Liver (tissue), 9 donors: Measurements from ENCODE around the gene TST. TPM values are rescaled to one million over a fixed set of nuclear protein-coding genes. Genes with fewer than 3 reads are reported as not detected.

ENCODE experiments used
- DNase-seq: peaks from one replicate; pipeline ENCODE4 v3.0.0-alpha.2; 2017; ENCODE audit warnings: low spot score
- H3K27ac ChIP-seq, 2 donors: one replicate each; pipeline ENCODE4 v1.7.0; 2013; ENCODE audit warnings: inconsistent platforms in 2 of 2, low read length in 2 of 2, control low read depth in 1 of 2, low read depth in 1 of 2, mild to moderate bottlenecking in 1 of 2
- H3K27me3 ChIP-seq, 4 donors: one replicate each; pipeline versions ENCODE4 v1.6.1 to v1.7.0; 2013; ENCODE audit warnings: low read length in 3 of 4, inconsistent platforms in 1 of 4, mild to moderate bottlenecking in 1 of 4, moderate library complexity in 1 of 4; ENCODE audit not compliant: control insufficient read depth in 4 of 4, insufficient read depth in 4 of 4
- H3K36me3 ChIP-seq, 4 donors: one replicate each; pipeline versions ENCODE4 v1.6.1 to v1.7.0; 2013; ENCODE audit warnings: low read length in 3 of 4, mild to moderate bottlenecking in 3 of 4, low read depth in 1 of 4, moderate library complexity in 1 of 4; ENCODE audit not compliant: control insufficient read depth in 4 of 4, insufficient read depth in 3 of 4
- H3K4me1 ChIP-seq, 4 donors: one replicate each; pipeline versions ENCODE4 v1.6.1 to v1.7.0; 2013; ENCODE audit warnings: low read length in 3 of 4, mild to moderate bottlenecking in 3 of 4, moderate library complexity in 1 of 4; ENCODE audit not compliant: control insufficient read depth in 4 of 4, insufficient read depth in 4 of 4
- H3K4me3 ChIP-seq, 3 donors: one replicate each; pipeline versions ENCODE4 v1.6.1 to v1.7.0; 2013; ENCODE audit warnings: low read length in 3 of 3, control low read depth in 1 of 3, low read depth in 1 of 3, mild to moderate bottlenecking in 1 of 3
- H3K9ac ChIP-seq, 2 donors: one replicate each; pipeline ENCODE4 v1.7.0; 2013; ENCODE audit warnings: low read length in 2 of 2, mild to moderate bottlenecking in 2 of 2, moderate library complexity in 2 of 2, control low read depth in 1 of 2, low read depth in 1 of 2
- H3K9me3 ChIP-seq, 4 donors: one replicate each; pipeline versions ENCODE4 v1.6.1 to v1.7.0; 2013; ENCODE audit warnings: low read length in 3 of 4; ENCODE audit not compliant: control insufficient read depth in 4 of 4
- EGR1 ChIP-seq, 2 donors: IDR thresholded peaks; 2 replicates each; pipeline ENCODE4 v1.6.1; 2016 to 2018; ENCODE audit warnings: antibody characterized with exemption in 2 of 2, low read depth in 2 of 2
- FOXA1 ChIP-seq: IDR thresholded peaks from 2 replicates; pipeline ENCODE4 v1.6.1; 2016; ENCODE audit warnings: antibody characterized with exemption
- FOXA2 ChIP-seq: IDR thresholded peaks from 2 replicates; pipeline ENCODE4 v1.6.1; 2016; ENCODE audit warnings: antibody characterized with exemption
- GABPA ChIP-seq, 2 donors: IDR thresholded peaks in 1 of 2; conservative IDR thresholded peaks in 1 of 2; 2 replicates each; pipeline ENCODE4 v1.6.1; 2016; ENCODE audit warnings: antibody characterized with exemption in 2 of 2, mild to moderate bottlenecking in 1 of 2, moderate library complexity in 1 of 2
- HNF4A ChIP-seq, 2 donors: conservative IDR thresholded peaks; 2 replicates each; pipeline ENCODE4 v1.6.1; 2016; ENCODE audit warnings: antibody characterized with exemption in 2 of 2, mild to moderate bottlenecking in 2 of 2
- HNF4G ChIP-seq: IDR thresholded peaks from 2 replicates; pipeline ENCODE4 v1.6.1; 2016; ENCODE audit warnings: antibody characterized with exemption
- JUND ChIP-seq, 2 donors: IDR thresholded peaks; 2 replicates each; pipeline ENCODE4 v1.6.1; 2016; ENCODE audit warnings: antibody characterized with exemption in 2 of 2
- NR2F2 ChIP-seq: IDR thresholded peaks from 2 replicates; pipeline ENCODE4 v1.6.1; 2016; ENCODE audit warnings: antibody characterized with exemption
- RAD21 ChIP-seq, 2 donors: IDR thresholded peaks; 2 replicates each; pipeline ENCODE4 v1.6.1; 2016; ENCODE audit warnings: antibody characterized with exemption in 2 of 2, mild to moderate bottlenecking in 2 of 2
- RXRA ChIP-seq, 2 donors: IDR thresholded peaks; 2 replicates each; pipeline ENCODE4 v1.6.1; 2017 to 2018; ENCODE audit warnings: antibody characterized with exemption in 2 of 2, mild to moderate bottlenecking in 1 of 2
- SP1 ChIP-seq: IDR thresholded peaks from 2 replicates; pipeline ENCODE4 v1.6.1; 2018; ENCODE audit warnings: antibody characterized with exemption, mild to moderate bottlenecking
- TAF1 ChIP-seq: conservative IDR thresholded peaks from 2 replicates; pipeline ENCODE4 v1.6.1; 2016; ENCODE audit warnings: antibody characterized with exemption, mild to moderate bottlenecking
- YY1 ChIP-seq: IDR thresholded peaks from 2 replicates; pipeline ENCODE4 v1.6.1; 2016; ENCODE audit warnings: antibody characterized with exemption, mild to moderate bottlenecking
- WGBS: extraction: QIAGEN DNeasy Blood & Tissue Kit; methylation state at CpG from one replicate; pipeline ENCODE4 v1.1.7; 2013; 5-methylcytosine and 5-hydroxymethylcytosine counted together
- polyA plus RNA-seq, 2 donors: library from polyadenylated mRNA; stranded (reverse) in 1 of 2; unstranded in 1 of 2; fragments of 200-250 nt in 1 of 2; fragments of >200 nt in 1 of 2; fragmentation: Nextera tagmentation in 1 of 2; extraction: Ambion mirVana in 1 of 2; gene quantifications; one replicate each; pipeline versions ENCODE4 v1.2.1 to v1.2.3, GENCODE V29; 2013 to 2015
- total RNA-seq, 2 donors: library from RNA; depleted of rRNA; stranded (reverse); fragments of >200 nt; gene quantifications; one replicate each; pipeline ENCODE4 v1.2.3, GENCODE V29; 2014
- TF ChIP-seq, protein P1 (sequence below): fragments of 150-350 bp; IDR thresholded peaks from 2 replicates; pipeline ENCODE4 v1.5.1; 2017; ENCODE audit warnings: improper control_type of control experiment, low read depth, low read length; ENCODE audit not compliant: missing input control
- TF ChIP-seq, protein P2 (sequence below): IDR thresholded peaks from 2 replicates; pipeline ENCODE4 v1.6.1; 2016; ENCODE audit warnings: antibody characterized with exemption
- TF ChIP-seq, protein P3 (sequence below): IDR thresholded peaks from 2 replicates; pipeline ENCODE4 v1.6.1; 2016; ENCODE audit warnings: antibody characterized with exemption
- TF ChIP-seq, protein P4 (sequence below): IDR thresholded peaks from 2 replicates; pipeline ENCODE4 v1.6.1; 2016; ENCODE audit warnings: antibody characterized with exemption, mild to moderate bottlenecking
- TF ChIP-seq, protein P5 (sequence below): IDR thresholded peaks from 2 replicates; pipeline ENCODE4 v1.6.1; 2016; ENCODE audit warnings: antibody characterized with exemption
- donor health status: healthy.
- donor health status: healthy.
- donor health status: healthy.
- donor health status: healthy.
- donor health status: healthy.

Gene TST
- total and polyA plus RNA-seq, 4 donors: 186 to 404 (median 292) TPM

DNA sequence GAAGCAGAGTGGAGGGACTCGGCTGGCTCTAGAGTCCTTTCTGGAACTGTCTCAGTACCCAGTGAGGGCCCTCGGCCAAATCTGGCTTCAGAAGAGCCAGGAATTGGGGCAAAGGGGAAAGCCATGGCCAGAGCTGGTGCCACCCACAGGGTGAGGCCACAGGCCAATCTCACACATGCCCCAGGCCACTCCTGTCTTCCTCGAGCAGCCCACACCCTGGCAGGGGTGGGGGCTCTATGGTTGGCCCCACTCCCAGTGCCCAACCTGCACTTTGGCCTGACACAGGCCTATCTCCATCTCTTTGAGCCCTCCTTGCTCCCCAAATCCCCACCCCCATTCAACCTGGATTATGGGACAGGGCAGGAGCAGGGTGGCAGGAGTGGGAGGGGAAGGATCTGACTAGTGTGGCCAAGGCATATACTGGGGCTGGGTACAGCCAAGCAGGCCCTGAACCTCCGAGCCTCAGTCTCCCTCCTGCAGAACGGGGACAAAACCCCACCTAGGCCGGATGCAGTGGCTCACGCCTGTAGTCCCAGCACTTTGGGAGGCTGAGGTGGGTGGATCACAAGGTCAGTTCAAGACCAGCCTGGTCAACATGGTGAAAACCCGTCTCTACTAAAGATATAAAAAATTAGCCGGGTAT, 6.9 kb downstream of the TST start:
- Histone ChIP-seq H3K36me3 (peaks cover 0 to 5% (median 0%) of the 10 kb centered on the region in 4 donors), H3K4me3 (no peak overlapping the region), H3K4me1 (peaks cover 26 to 71% (median 54%) of the 10 kb centered on the region in 4 donors), H3K9me3 (no peaks in the 10 kb centered on the region), H3K27me3 (no peaks in the 10 kb centered on the region), H3K27ac (peak overlapping the region; percentile 68 to 70), H3K9ac (no peak overlapping the region)
- TF ChIP-seq HNF4G (peak; percentile 70), FOXA1 (peak; percentile 3), NR2F2 (peak; percentile 39), GABPA (IDR thresholded peaks at IDR 0.05 in 1 of 2, conservative IDR thresholded peaks at IDR 0.05 in 1 of 2) (no peak), EGR1 (IDR thresholded peaks at IDR 0.05; ENCODE audit: low read depth in 2 of 2) (peak in 1 of 2 donors; percentile 32), RXRA (IDR thresholded peaks at IDR 0.05) (peak; percentile 91 to 97), TAF1 (no peak), RAD21 (IDR thresholded peaks at IDR 0.05) (peak in 1 of 2 donors; percentile 55), YY1 (peak; percentile 50), JUND (IDR thresholded peaks at IDR 0.05) (peak in 1 of 2 donors; percentile 60), SP1 (peak; percentile 92), HNF4A (conservative IDR thresholded peaks at IDR 0.05) (peak; percentile 87 to 93), FOXA2 (no peak)
- TF ChIP-seq, protein P1, sequence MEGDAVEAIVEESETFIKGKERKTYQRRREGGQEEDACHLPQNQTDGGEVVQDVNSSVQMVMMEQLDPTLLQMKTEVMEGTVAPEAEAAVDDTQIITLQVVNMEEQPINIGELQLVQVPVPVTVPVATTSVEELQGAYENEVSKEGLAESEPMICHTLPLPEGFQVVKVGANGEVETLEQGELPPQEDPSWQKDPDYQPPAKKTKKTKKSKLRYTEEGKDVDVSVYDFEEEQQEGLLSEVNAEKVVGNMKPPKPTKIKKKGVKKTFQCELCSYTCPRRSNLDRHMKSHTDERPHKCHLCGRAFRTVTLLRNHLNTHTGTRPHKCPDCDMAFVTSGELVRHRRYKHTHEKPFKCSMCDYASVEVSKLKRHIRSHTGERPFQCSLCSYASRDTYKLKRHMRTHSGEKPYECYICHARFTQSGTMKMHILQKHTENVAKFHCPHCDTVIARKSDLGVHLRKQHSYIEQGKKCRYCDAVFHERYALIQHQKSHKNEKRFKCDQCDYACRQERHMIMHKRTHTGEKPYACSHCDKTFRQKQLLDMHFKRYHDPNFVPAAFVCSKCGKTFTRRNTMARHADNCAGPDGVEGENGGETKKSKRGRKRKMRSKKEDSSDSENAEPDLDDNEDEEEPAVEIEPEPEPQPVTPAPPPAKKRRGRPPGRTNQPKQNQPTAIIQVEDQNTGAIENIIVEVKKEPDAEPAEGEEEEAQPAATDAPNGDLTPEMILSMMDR: no peak
- TF ChIP-seq, protein P2, sequence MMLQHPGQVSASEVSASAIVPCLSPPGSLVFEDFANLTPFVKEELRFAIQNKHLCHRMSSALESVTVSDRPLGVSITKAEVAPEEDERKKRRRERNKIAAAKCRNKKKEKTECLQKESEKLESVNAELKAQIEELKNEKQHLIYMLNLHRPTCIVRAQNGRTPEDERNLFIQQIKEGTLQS: no peak
- TF ChIP-seq, protein P3, sequence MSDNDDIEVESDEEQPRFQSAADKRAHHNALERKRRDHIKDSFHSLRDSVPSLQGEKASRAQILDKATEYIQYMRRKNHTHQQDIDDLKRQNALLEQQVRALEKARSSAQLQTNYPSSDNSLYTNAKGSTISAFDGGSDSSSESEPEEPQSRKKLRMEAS: peak; percentile 86
- TF ChIP-seq, protein P4, sequence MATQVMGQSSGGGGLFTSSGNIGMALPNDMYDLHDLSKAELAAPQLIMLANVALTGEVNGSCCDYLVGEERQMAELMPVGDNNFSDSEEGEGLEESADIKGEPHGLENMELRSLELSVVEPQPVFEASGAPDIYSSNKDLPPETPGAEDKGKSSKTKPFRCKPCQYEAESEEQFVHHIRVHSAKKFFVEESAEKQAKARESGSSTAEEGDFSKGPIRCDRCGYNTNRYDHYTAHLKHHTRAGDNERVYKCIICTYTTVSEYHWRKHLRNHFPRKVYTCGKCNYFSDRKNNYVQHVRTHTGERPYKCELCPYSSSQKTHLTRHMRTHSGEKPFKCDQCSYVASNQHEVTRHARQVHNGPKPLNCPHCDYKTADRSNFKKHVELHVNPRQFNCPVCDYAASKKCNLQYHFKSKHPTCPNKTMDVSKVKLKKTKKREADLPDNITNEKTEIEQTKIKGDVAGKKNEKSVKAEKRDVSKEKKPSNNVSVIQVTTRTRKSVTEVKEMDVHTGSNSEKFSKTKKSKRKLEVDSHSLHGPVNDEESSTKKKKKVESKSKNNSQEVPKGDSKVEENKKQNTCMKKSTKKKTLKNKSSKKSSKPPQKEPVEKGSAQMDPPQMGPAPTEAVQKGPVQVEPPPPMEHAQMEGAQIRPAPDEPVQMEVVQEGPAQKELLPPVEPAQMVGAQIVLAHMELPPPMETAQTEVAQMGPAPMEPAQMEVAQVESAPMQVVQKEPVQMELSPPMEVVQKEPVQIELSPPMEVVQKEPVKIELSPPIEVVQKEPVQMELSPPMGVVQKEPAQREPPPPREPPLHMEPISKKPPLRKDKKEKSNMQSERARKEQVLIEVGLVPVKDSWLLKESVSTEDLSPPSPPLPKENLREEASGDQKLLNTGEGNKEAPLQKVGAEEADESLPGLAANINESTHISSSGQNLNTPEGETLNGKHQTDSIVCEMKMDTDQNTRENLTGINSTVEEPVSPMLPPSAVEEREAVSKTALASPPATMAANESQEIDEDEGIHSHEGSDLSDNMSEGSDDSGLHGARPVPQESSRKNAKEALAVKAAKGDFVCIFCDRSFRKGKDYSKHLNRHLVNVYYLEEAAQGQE: no peak
- TF ChIP-seq, protein P5, sequence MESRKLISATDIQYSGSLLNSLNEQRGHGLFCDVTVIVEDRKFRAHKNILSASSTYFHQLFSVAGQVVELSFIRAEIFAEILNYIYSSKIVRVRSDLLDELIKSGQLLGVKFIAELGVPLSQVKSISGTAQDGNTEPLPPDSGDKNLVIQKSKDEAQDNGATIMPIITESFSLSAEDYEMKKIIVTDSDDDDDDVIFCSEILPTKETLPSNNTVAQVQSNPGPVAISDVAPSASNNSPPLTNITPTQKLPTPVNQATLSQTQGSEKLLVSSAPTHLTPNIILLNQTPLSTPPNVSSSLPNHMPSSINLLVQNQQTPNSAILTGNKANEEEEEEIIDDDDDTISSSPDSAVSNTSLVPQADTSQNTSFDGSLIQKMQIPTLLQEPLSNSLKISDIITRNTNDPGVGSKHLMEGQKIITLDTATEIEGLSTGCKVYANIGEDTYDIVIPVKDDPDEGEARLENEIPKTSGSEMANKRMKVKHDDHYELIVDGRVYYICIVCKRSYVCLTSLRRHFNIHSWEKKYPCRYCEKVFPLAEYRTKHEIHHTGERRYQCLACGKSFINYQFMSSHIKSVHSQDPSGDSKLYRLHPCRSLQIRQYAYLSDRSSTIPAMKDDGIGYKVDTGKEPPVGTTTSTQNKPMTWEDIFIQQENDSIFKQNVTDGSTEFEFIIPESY: no peak
- WGBS: 39% methylated on average over 9 of the region's 9 CpGs
- DNase-seq: no peak
